IMR-90 (cell line): ENCODE data around the gene IMPDH1. TPM values are rescaled to one million over a fixed set of nuclear protein-coding genes. Genes with fewer than 3 reads are reported as not detected.

Source experiments
- ATAC-seq: fragments of 200-7000 bp; cut with Tn5 transposase; 2 replicates; pipeline ENCODE4 v1.9.1; 2020; ENCODE audit warnings: low read depth, mild to moderate bottlenecking, moderate library complexity
- BruUV-seq: library from RNA; stranded (reverse); fragments of 400-500 nt; replicated peaks from 2 replicates; lab custom pipeline; 2021; lab: Mats Ljungman, UMichigan
- CTCF ChIA-PET: fragments of 300-600 bp; formaldehyde crosslinking; extraction: SDS; loops from one replicate; lab custom pipeline; 2021; ENCODE audit warnings: antibody characterized with exemption; lab: Yijun Ruan, JAX
- POLR2A ChIA-PET: fragments of 300-600 bp; sonication (Branson Sonifier 250); formaldehyde crosslinking; loops from one replicate; lab custom pipeline; 2022; ENCODE audit warnings: antibody characterized with exemption; ENCODE audit not compliant: unreplicated experiment; lab: Charles Lee
- DNase-seq: peaks from one replicate; pipeline ENCODE4 v3.0.0; 2013
- H2AFZ ChIP-seq: replicated peaks from 2 replicates; pipeline ENCODE3; 2013; ENCODE audit warnings: low read length, mild to moderate bottlenecking; ENCODE audit not compliant: poor library complexity
- H2AK5ac ChIP-seq: 2 replicates; pipeline ENCODE4 v1.6.1; 2013; ENCODE audit warnings: low read depth, low read length, inconsistent platforms
- H2AK9ac ChIP-seq: replicated peaks from 2 replicates; pipeline ENCODE3; 2013; ENCODE audit warnings: mild to moderate bottlenecking, low read depth, low read length, moderate library complexity; ENCODE audit not compliant: poor library complexity
- H2BK120ac ChIP-seq: 2 replicates; pipeline ENCODE4 v1.6.1; 2013; ENCODE audit warnings: low read depth, low read length, inconsistent platforms
- H2BK15ac ChIP-seq: 3 replicates; pipeline ENCODE4 v1.6.1; 2013; ENCODE audit warnings: low read depth, low read length, inconsistent platforms
- H2BK20ac ChIP-seq: 2 replicates; pipeline ENCODE4 v1.6.1; 2013; ENCODE audit warnings: low read depth, mild to moderate bottlenecking, inconsistent platforms, low read length, moderate library complexity
- H2BK5ac ChIP-seq: 2 replicates; pipeline ENCODE4 v1.6.1; 2013; ENCODE audit warnings: mild to moderate bottlenecking, low read depth, low read length, inconsistent platforms; ENCODE audit not compliant: poor library complexity, severe bottlenecking
- H3K14ac ChIP-seq: replicated peaks from 2 replicates; pipeline ENCODE4 v1.6.1; 2013; ENCODE audit warnings: low read depth, low read length, inconsistent platforms
- H3K18ac ChIP-seq: 2 replicates; pipeline ENCODE4 v1.6.1; 2013; ENCODE audit warnings: low read depth, low read length, control low read depth
- H3K23ac ChIP-seq: 2 replicates; pipeline ENCODE4 v1.6.1; 2013; ENCODE audit warnings: low read depth, low read length, inconsistent platforms
- H3K27ac ChIP-seq: 2 replicates; pipeline ENCODE4 v1.5.1; 2013; ENCODE audit warnings: mild to moderate bottlenecking, control low read depth, low read length; ENCODE audit not compliant: insufficient read depth
- H3K27me3 ChIP-seq: 2 replicates; pipeline ENCODE4 v1.6.1; 2013; ENCODE audit warnings: low read length; ENCODE audit not compliant: control insufficient read depth, insufficient read depth
- H3K36me3 ChIP-seq: 2 replicates; pipeline ENCODE4 v1.6.1; 2013; ENCODE audit warnings: low read length, mixed read lengths; ENCODE audit not compliant: control insufficient read depth, insufficient read depth
- H3K4ac ChIP-seq: 2 replicates; pipeline ENCODE4 v1.6.1; 2013; ENCODE audit warnings: low read depth, low read length, inconsistent platforms
- H3K4me1 ChIP-seq: 2 replicates; pipeline ENCODE4 v1.6.1; 2013; ENCODE audit warnings: low read length, mixed read lengths; ENCODE audit not compliant: control insufficient read depth, insufficient read depth
- H3K4me2 ChIP-seq: 2 replicates; pipeline ENCODE4 v1.6.1; 2013; ENCODE audit warnings: low read depth, mild to moderate bottlenecking, control low read depth, low read length, moderate library complexity
- H3K4me3 ChIP-seq: 2 replicates; pipeline ENCODE4 v1.5.1; 2013; ENCODE audit warnings: low read depth, mild to moderate bottlenecking, control low read depth, low read length, moderate library complexity; ENCODE audit not compliant: insufficient read depth
- H3K56ac ChIP-seq: 2 replicates; pipeline ENCODE4 v1.6.1; 2013; ENCODE audit warnings: low read length, inconsistent platforms; ENCODE audit not compliant: insufficient read depth; ENCODE audit errors: extremely low read depth
- H3K79me1 ChIP-seq, 2 experiments: 2 replicates each; pipeline ENCODE4 v1.6.1; 2013; ENCODE audit warnings: low read length in 2 of 2, inconsistent platforms in 1 of 2, low read depth in 1 of 2
- H3K9ac ChIP-seq: 2 replicates; pipeline ENCODE4 v1.6.1; 2013; ENCODE audit warnings: low read depth, low read length, control low read depth
- H3K9me1 ChIP-seq: 2 replicates; pipeline ENCODE4 v1.6.1; 2013; ENCODE audit warnings: low read length, inconsistent platforms; ENCODE audit not compliant: insufficient read depth
- H3K9me3 ChIP-seq: 2 replicates; pipeline ENCODE4 v1.6.1; 2013; ENCODE audit warnings: low read length; ENCODE audit not compliant: control insufficient read depth, insufficient read depth
- H4K20me1 ChIP-seq: 2 replicates; pipeline ENCODE4 v1.6.1; 2013; ENCODE audit warnings: low read length, inconsistent platforms; ENCODE audit not compliant: insufficient read depth
- H4K5ac ChIP-seq: 2 replicates; pipeline ENCODE4 v1.6.1; 2013; ENCODE audit warnings: mild to moderate bottlenecking, low read depth, low read length, control low read depth
- H4K8ac ChIP-seq, 2 experiments: 2 replicates each; pipeline ENCODE4 v1.6.1; 2013; ENCODE audit warnings: low read depth in 2 of 2, low read length in 2 of 2, control low read depth in 1 of 2, inconsistent platforms in 1 of 2
- H4K91ac ChIP-seq: 2 replicates; pipeline ENCODE4 v1.6.1; 2013; ENCODE audit warnings: low read depth, low read length, inconsistent platforms; ENCODE audit not compliant: insufficient read depth
- BHLHE40 ChIP-seq: fragments of 150-350 bp; IDR thresholded peaks from 2 replicates; pipeline ENCODE4 v1.6.1; 2016; ENCODE audit warnings: mild to moderate bottlenecking, low read depth, low read length
- CEBPB ChIP-seq: IDR thresholded peaks from 2 replicates; pipeline ENCODE4 v1.6.1; 2012; ENCODE audit warnings: low read depth, low read length, improper control_type of control experiment
- CHD1 ChIP-seq: IDR thresholded peaks from 2 replicates; pipeline ENCODE4 v1.6.1; 2012; ENCODE audit warnings: low read depth, low read length, improper control_type of control experiment
- ELK1 ChIP-seq: fragments of 150-350 bp; IDR thresholded peaks from 2 replicates; pipeline ENCODE4 v1.6.1; 2016; ENCODE audit warnings: low read depth, mild to moderate bottlenecking, low read length, moderate library complexity, borderline replicate concordance
- FOS ChIP-seq: fragments of 150-350 bp; IDR thresholded peaks from 2 replicates; pipeline ENCODE4 v1.6.1; 2016; ENCODE audit warnings: low read depth, low read length
- MAFK ChIP-seq: IDR thresholded peaks from 2 replicates; pipeline ENCODE4 v1.6.1; 2012; ENCODE audit warnings: low read depth, low read length, improper control_type of control experiment
- MAZ ChIP-seq: IDR thresholded peaks from 2 replicates; pipeline ENCODE4 v1.6.1; 2012; ENCODE audit warnings: low read depth, mild to moderate bottlenecking, low read length, improper control_type of control experiment, moderate library complexity, borderline replicate concordance
- MXI1 ChIP-seq: IDR thresholded peaks from 2 replicates; pipeline ENCODE4 v1.6.1; 2012; ENCODE audit warnings: low read depth, mild to moderate bottlenecking, low read length, moderate library complexity, borderline replicate concordance
- NFE2L2 ChIP-seq: fragments of 150-350 bp; IDR thresholded peaks from 2 replicates; pipeline ENCODE4 v1.6.1; 2016; ENCODE audit warnings: low read depth, mild to moderate bottlenecking, low read length
- POLR2A ChIP-seq: IDR thresholded peaks from 2 replicates; pipeline ENCODE4 v1.6.1; 2012; ENCODE audit warnings: mild to moderate bottlenecking, low read depth, low read length
- RAD21 ChIP-seq: IDR thresholded peaks from 2 replicates; pipeline ENCODE4 v1.6.1; 2012; ENCODE audit warnings: low read length, improper control_type of control experiment
- RCOR1 ChIP-seq: IDR thresholded peaks from 2 replicates; pipeline ENCODE4 v1.6.1; 2012; ENCODE audit warnings: mild to moderate bottlenecking, low read length, improper control_type of control experiment; ENCODE audit not compliant: insufficient replicate concordance
- RFX5 ChIP-seq: IDR thresholded peaks from 2 replicates; pipeline ENCODE4 v1.8.0; 2012; ENCODE audit warnings: low read depth, mild to moderate bottlenecking, low read length, moderate library complexity
- SMC3 ChIP-seq: fragments of 150-350 bp; IDR thresholded peaks from 2 replicates; pipeline ENCODE4 v1.6.1; 2016; ENCODE audit warnings: low read depth, mild to moderate bottlenecking, antibody characterized with exemption, low read length, moderate library complexity
- USF2 ChIP-seq: fragments of 150-350 bp; IDR thresholded peaks from 2 replicates; pipeline ENCODE4 v1.6.1; 2017; ENCODE audit warnings: mild to moderate bottlenecking, antibody characterized with exemption, low read length, low read depth
- WGBS, 2 experiments: methylation state at CpG; one replicate each; pipeline versions ENCODE4 v1.1.5 to v1.1.7; 2013; ENCODE audit warnings: missing lambda C conversion rate in 2 of 2; ENCODE audit not compliant: insufficient read length in 1 of 2; ENCODE audit errors: extremely low coverage in 2 of 2; 5-methylcytosine and 5-hydroxymethylcytosine counted together
- dilution Hi-C: fragments of 300-500 bp; cut with HindIII; formaldehyde crosslinking; loops from one replicate; pipeline ENCODE4 v1.14.3; 2018; ENCODE audit warnings: low sequenced_read_pairs; ENCODE audit not compliant: unreplicated experiment
- in situ Hi-C: fragments of 300-500 bp; cut with MboI; formaldehyde crosslinking; loops from 3 replicates; pipeline ENCODE4 v1.14.3; 2019; ENCODE audit warnings: low sequenced_read_pairs, inconsistent platforms, mixed read lengths
- intact Hi-C: fragments of 100-400 bp; cut with micrococcal nuclease; formaldehyde crosslinking; loops from 2 replicates; pipeline ENCODE4 v1.10.0; 2022
- polyA plus RNA-seq, 3 experiments: library from polyadenylated mRNA; depleted of rRNA; stranded (reverse); fragments of >200 nt; gene quantifications; 2 replicates each; pipeline ENCODE4 v1.2.3, GENCODE V29; 2012; ENCODE audit warnings: low replicate concordance in 1 of 3
- total RNA-seq: library from RNA; depleted of rRNA; stranded (reverse); fragments of >200 nt; gene quantifications from 2 replicates; pipeline ENCODE4 v1.2.3, GENCODE V29; 2012

The IMPDH1 gene
- total and polyA plus RNA-seq, 2 of the 4 experiments (the other 2 are of a cell fraction) = 49.5 to 69.3 TPM

- no peak overlapping the region for H3K27ac ChIP-seq
- no TSS peak for BruUV-seq
- no peaks in the 10 kb centered on the region for H4K20me1 ChIP-seq
- H3K79me1 ChIP-seq = no peaks in the 10 kb centered on the region
- H2AK9ac ChIP-seq = no peak overlapping the region
- no peaks in the 10 kb centered on the region for H3K4me1 ChIP-seq
- ChIA-PET POLR2A (no interaction called here), CTCF (no interaction called here)
- no peak overlapping the region for H2BK5ac ChIP-seq
- intact Hi-C loops = no loop called here
- no peak overlapping the region for H3K23ac ChIP-seq
- ATAC-seq = no peak
- no peak overlapping the region for H2BK20ac ChIP-seq
- in situ Hi-C loops = no loop called here
- no peak overlapping the region for H3K4ac ChIP-seq
- no peak overlapping the region for H4K8ac ChIP-seq
- no peak overlapping the region for H3K18ac ChIP-seq
- no peak overlapping the region for H3K4me2 ChIP-seq
- H3K9me3 ChIP-seq = no peaks in the 10 kb centered on the region
- no peak overlapping the region for H2BK15ac ChIP-seq
- WGBS, 2 experiments = 80% methylated on average over 4 of the region's 8 CpGs; no CpG with 5 or more reads in 1 of the 2 experiments
- no peak overlapping the region for H4K91ac ChIP-seq
- H2AFZ ChIP-seq = no peak overlapping the region
- dilution Hi-C loops = no loop called here
- no peaks in the 10 kb centered on the region for H3K9me1 ChIP-seq
- H3K14ac ChIP-seq = no peak overlapping the region
- H3K36me3 ChIP-seq = no peaks in the 10 kb centered on the region
- H3K56ac ChIP-seq = no peak overlapping the region
- DNase-seq = no peak
- no peak overlapping the region for H2AK5ac ChIP-seq
- no peak overlapping the region for H3K9ac ChIP-seq
- no peak overlapping the region for H2BK120ac ChIP-seq
- H3K4me3 ChIP-seq = no peak overlapping the region
- H3K27me3 ChIP-seq = peaks cover 23% of the 10 kb centered on the region
- no peak overlapping the region for H4K5ac ChIP-seq
- TF ChIP-seq MXI1 (no peak), RFX5 (no peak), POLR2A (no peak), NFE2L2 (no peak), MAZ (no peak), CEBPB (no peak), FOS (no peak), CHD1 (no peak), ELK1 (no peak), RCOR1 (no peak), RAD21 (no peak), BHLHE40 (no peak), MAFK (no peak), USF2 (no peak), SMC3 (no peak)
Observed at GRCh38 chr7:128437426-128438332, 27.9 kb upstream of the IMPDH1 start.
